Vagina (tissue), 2 donors: ENCODE measurements around the gene IL31RA.

ENCODE experiments used
- CTCF ChIP-seq, 3 experiments: fragments of 450-650 bp in 2 of 3; fragments of 200-600 bp in 1 of 3; sonication (generic) in 1 of 3; IDR thresholded peaks; one replicate each; pipeline ENCODE4 v1.5.1; 2017 to 2019; ENCODE audit warnings: antibody characterized with exemption in 3 of 3, mild to moderate bottlenecking in 2 of 3, moderate library complexity in 2 of 3
- POLR2A ChIP-seq, 2 donors: fragments of 450-650 bp; IDR thresholded peaks; one replicate each; pipeline ENCODE4 v1.6.1; 2017; ENCODE audit warnings: antibody characterized with exemption in 2 of 2, mild to moderate bottlenecking in 2 of 2, moderate library complexity in 2 of 2

GRCh38 chr5:55816342-55816741 lies 34.8 kb upstream of the IL31RA start:
- TF ChIP-seq CTCF (IDR thresholded peaks at IDR 0.05) (no peak), POLR2A (IDR thresholded peaks at IDR 0.05) (no peak)
